DMS153 treated with DMSO at 0.1 percent for 48 hours (cell line): ENCODE data around the gene MAGI1.
"Not testable (repeated sequence)": the region's sequence is repeated elsewhere in the genome, so short reads cannot be mapped to it uniquely, and the experiment has no call there.

Source experiments
- DNase-seq: peaks from one replicate; lab custom pipeline; 2025; ENCODE audit not compliant: unreplicated experiment; lab: John Stamatoyannopoulos, UW

Gene MAGI1

DNA sequence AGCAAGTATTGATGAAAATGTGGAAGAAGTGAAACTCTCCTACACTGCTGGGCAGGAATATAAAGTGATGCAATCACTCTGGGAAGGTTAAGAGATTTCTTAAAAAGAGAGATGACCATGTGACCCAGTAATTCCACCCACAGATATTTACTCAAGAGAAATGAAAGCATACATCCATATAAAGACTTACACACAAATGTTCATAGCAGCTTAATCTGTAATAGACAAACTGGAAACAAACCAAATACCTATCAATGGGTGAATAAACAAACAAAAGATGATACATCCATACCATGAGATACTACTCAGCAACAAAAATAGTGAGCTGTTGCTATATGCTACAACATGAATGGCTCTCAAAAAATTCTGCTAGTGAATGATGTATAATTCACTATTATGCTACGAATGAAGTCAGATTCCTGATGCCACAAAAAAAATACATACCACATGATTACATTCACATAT is 463.3 kb downstream of the MAGI1 start:
- DNase-seq = no peak

DNA sequence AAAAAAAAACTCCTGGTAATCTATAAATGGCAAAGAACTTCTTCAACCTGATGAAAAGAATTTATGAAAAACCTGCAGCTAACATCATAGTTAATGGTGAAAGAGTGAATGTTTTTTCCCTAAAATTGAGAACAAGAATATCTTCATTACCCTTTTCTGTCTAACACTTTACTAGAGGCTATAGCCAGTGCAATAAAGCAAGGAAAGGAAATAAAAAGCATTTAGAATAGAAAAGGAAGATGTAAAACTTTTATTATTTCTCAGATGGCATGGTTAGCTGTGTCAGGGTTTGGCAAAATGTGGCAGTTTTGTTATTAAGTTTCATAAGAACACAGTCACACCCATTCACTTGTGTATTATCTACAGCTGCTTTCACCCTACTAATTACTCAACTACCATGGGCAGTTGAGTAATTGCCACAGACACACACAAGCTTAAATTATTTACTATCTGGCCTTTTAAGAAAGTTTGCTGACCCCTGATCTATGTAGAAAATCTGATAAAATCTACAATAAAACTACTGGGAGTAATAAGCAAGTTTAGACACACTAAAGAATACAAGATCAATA is 465.1 kb downstream of the MAGI1 start:
- DNase-seq = no peak

DNA sequence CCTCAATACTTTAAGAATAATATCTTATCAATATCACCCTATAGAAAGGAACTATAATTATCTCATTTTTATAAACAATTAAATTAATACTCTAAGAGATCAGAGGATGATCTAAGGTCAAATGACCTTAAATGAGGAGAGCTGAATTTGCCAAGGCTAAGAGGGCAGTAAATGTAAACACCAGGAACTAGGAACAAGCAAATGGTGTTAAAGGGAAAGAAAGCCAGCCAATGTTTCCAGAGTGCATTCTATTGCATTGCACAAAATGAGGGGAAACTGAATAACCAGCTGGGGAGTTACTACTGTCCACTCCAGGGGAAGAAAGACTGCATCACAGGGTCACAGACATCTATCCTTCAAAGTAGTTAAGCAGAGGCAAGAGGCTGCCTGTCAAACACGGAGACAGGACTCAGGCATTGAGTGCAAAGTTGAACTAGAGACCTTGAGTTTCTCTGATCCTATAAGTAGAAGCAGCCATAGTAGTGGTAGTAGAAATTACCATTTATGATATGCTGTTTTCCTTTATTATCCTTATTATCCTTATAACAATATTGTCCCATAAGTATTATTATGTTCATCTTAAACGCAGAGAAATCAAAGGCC is 466.4 kb downstream of the MAGI1 start:
- no peak for DNase-seq

DNA sequence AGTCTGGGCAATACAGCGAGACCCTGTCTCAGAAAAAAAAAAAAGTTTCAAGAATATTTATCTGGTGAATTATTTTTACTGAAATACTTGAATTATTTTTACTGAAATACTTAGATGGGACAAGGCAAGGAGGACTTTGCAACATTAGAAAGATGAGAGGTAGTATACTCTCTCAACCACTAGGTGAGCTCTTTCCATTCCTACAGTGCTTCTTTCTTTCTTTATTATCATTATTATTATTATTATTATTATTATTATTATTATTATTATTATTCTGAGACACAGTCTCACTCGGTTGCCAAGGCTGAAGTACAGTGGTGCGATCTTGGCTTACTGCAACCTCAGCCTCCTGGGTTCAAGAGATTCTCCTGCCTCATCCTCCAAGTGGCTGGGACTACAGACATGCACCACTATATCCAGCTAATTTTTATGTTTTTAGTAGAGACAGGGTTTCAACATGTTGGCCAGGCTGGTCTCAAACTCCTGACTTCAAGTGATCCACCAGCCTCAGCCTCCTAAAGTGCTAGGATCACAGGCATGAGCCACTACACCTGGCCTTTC is 468.8 kb downstream of the MAGI1 start:
- no peak for DNase-seq

DNA sequence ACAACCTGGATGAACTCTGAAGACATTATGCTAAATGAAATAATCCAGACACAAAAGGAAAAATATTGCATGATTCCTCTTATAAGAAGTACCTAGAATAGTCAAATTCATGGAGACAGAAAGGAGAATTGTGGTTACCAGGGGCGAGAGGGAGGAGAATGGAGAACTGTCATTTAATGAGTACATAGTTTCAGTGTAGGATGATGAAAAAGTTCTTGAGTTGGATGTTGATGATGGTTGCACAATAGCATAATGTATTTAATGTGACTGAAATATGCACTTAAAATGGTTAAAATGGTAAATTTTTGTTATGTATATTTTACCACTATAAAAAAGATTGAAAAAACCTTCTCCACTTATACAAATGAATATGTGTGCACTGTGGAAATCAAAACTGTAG is 469.6 kb downstream of the MAGI1 start:
- DNase-seq = no peak

DNA sequence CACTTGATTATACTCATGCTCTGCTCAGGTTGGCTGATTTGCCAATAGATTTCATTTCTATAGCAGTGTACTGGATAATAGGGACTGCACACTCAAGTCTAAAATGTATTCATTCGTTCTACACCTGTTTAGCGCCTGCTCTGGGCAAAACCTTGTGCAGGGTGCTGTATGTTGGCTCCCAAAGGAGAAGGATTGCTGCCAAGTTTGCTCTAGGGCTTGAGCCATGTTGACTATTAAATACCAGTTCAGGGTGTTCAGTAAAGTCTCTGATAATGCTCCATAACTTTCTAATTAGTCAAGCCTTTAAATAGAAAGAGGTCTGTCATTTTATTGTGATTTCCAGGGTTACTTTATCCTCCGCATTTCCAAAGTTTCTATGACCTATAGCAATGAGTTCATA is 470.2 kb downstream of the MAGI1 start:
- DNase-seq = no peak

DNA sequence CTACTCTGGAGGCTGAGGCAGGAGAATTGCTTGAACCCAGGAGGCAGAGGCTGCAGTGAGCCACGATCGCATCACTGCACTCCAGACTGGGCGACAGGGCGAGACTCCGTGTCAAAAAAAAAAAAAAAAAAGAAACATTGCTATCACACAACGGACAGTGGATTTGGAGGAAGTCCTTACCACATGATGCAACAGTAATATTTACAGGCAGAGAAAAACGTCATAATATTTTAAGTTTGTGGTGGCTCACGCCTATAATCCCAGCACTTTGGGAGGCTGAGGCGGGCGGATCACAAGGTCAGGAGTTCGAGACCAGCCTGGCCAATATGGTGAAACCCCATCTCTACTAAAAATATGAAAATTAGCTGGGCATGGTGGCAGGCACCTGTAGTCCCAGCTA is 473.0 kb downstream of the MAGI1 start:
- DNase-seq = not testable (repeated sequence)

DNA sequence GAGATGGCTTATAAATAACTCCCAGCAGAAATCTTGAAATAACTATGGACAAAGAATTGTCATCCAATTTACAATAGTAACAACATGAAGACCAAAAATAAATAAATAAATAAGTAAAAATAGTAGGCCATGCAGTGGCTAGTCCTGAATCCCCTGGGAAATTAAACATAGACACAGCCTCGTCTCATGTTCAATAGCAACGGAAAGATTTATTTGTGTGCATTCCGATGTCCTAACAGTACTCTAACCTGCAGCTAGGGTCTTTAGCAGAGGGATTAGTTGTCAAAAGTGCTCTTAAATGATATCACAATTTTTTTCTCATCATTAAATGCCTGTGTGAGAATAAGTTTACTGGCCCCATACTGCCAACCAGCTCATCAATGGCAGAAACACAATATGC is 474.2 kb downstream of the MAGI1 start:
- no peak for DNase-seq

DNA sequence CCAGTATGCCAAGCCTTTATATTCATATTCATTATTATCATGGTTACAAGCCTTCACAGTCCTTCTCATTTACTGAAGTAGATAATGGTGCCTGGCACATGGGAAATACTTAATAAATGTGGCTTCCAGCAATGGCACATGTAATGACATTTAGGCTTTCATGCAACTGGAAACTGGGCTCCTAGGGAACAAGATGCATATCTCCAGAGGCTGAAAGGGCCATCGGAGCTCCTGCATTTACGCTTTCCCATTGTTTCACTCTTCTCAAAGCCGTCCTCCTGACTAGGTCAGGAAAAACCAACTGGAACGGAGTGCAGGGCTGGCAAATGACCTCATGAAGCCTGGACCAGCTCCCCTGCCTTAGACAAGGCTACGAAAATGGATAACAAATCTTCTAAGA is 474.9 kb downstream of the MAGI1 start:
- DNase-seq = no peak

DNA sequence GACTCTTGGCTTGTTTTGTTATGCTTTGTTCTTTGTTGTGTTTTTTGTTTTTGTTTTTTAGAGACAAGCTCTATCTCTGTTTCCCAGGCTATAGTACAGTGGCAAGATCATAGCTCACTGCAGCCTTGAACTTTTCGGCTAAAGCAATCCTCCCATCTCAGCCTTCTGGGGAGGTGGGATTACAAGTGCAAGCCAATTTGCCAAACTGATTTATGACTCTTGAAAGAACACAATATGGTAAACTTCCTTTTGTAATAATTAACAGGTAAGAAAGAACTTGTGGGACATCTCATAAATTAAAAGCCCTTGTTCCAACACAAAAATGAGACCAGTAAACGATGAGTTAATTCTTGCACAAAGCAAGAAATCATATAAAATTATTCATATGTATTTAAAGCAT is 476.3 kb downstream of the MAGI1 start:
- no peak for DNase-seq

DNA sequence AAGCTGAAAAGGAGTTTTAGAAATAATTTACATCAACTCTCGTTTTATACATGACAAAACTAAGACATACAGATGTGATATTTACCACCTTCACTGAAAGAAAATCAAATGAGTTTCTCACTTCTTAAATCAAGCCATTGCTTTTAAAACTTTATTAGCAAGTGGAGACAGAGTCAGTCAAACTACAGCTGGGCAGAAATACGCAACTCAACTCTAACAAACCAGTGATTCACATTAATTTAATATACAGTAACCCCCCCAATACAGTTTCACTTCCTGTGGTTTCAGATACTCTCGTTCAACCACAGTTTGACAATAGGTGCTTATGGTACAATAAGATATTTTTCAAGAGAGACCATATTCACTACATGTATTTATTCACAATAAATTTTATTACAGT is 477.1 kb downstream of the MAGI1 start:
- no peak for DNase-seq

DNA sequence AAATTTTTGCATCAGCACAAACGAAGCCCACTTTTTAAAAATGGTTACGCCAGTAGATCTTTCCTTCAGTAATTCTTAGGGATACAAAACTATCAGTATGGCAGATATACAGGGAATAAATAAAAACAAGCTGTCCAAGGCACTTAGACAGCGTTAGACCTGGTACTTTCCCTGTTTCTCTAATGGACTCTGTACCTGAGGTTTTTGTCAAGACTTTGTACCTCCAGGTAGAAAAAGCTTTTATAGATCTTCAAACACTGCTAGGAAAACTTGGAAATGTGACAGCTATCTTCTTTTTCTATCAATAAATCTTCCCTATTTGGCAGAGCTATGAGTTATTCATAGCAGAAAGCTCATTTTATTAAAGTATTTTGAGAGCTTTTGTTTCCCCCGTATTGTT is 477.8 kb downstream of the MAGI1 start:
- no peak for DNase-seq

DNA sequence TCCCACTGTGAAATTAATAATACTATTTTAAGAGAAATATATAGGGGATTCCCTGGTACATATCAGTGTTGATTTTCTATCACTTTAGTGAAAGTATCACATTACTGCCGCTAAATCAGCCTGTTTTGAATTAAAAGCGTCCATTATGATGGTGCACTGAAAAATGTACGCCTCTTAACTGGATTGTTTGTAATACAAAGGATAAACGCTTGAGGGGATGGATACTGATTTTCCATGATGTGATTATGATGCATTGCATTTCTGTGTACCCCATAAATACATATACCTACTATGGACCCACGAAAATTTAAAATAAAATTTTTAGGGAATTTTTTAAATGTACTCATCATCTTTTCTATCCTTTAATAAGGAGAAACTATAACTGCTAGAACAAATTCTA is 478.6 kb downstream of the MAGI1 start:
- no peak for DNase-seq

DNA sequence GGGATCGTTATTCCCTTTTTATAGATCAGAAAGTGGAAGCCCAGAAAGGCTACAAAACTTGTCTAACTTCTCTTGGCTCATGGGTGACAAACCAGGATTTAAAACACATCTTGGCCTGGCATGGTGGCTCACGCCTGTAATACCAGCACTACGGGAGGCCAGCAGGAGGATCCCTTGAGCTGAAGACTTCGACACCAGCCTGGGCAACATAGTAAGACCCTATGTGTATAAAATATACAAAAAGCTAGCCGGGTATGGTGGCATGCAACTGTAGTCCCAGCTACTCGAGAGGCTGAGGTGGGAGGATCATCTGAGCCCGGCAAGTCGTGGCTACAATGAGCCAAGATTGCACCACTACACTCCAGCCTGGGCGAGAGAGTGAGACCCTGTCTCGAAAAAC is 479.1 kb downstream of the MAGI1 start:
- DNase-seq = no peak

DNA sequence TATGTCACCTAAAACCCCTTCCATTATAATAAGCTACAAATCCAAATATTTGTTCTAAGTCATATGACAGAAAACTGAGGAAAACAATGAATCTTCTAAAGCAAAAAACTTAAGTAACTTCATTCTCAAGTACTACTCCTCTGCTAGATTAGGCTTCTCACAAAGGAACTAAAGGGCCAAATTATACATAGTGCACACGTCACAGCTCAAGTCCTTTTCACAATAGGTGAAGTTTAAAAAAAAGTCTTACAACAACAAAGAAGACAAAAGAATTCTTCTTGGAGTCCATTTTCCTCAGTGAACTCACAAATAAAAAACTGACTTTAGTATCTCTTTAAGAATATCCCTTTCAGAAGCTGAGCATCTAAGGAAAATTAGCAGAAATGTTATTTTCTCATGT is 479.9 kb downstream of the MAGI1 start:
- no peak for DNase-seq

DNA sequence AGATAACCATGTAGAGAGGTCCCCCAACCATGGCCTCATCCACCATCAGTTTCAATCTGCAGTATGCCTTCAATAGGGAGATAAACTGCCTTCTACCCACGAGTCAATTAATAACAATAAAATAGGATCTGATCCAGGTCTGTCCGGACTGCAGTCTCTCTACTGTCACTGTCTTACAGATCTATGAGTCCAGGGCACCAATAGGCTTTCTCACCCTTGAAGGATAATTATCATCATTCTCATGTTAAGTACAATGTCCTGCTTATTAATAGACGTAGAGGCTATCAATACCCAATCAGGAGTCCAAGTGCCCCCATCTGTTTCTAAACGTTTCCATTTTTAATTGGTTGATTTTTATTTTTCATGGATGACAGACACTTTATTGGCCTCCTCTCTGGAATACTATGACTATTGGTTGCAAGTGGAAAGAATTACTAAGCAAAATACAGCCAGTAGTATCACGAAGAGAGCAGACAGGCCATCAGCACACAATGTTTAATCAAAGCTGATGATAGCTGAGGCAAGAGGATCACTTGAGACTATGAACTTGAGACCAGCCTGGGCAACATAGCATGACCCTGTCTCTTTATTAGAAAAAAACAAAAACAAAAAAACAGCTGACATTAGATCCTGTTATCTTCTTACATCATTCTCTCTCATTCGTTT is 480.7 kb downstream of the MAGI1 start:
- no peak for DNase-seq

DNA sequence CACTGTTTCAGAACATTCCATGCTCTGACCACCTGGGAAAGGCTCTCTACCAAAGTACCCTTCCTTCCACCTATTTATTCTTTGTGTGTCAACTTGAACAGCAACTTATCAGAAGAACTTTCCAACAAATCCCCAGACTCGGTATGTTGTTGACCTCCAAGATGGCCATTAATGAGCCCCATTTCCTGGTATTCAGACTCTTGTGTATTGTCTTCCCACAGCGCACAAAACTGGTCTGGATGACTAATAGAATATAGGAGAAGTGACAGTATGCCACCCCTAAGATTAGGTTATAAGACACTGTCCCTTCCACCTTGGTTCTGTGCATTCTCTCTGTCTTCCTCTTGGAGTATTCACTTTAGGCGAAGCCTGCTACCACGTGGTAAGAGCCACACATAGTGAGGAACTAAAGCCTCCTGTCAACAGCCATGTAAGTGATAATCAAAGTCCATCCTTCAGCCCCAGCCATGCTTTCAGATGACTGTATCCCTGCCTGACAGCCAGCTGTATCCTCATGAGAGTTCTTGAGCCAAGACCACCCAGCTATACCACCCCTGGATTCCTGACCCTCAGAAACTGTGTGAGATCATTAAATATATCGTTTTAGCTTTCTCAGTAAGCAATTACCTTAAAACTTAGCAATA is 481.7 kb downstream of the MAGI1 start:
- DNase-seq = no peak

DNA sequence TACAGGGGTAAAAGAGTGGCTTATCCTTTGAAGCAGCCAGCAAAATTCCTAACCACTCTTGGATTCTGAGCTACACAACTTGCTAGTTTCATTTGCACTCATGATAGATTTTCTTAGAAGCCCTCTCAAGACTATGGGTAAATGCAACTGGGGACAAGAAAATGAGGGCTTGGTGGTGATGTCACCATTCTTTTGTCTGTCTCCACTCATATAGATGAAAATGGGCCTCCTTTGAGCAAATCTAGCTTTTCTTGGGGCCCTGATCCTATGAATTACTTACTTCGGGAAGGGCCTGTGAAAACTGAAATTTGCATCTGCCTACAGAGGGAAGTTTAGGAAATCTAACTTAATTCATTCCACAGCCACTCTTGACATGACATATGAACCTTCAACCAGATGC is 486.3 kb downstream of the MAGI1 start:
- DNase-seq = no peak

DNA sequence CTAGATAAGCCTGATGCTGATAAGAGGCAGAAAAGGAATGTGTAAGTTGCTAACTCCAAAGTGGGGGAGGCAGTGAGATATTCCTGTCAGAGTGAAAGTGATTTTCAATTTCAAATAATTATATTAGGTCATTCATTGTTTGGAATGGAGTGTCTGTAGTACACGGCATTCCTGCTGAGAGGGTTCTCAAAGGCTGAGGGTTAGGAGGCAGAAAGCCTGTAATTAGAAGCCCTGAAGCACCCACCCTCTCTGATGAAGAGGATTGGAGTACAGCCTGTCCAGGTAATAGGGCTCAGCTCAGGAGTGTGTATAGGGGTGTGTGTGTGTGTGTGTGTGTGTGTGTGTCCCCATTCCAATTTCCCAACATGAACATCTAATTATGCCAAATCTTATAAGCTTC is 486.8 kb downstream of the MAGI1 start:
- DNase-seq = no peak

DNA sequence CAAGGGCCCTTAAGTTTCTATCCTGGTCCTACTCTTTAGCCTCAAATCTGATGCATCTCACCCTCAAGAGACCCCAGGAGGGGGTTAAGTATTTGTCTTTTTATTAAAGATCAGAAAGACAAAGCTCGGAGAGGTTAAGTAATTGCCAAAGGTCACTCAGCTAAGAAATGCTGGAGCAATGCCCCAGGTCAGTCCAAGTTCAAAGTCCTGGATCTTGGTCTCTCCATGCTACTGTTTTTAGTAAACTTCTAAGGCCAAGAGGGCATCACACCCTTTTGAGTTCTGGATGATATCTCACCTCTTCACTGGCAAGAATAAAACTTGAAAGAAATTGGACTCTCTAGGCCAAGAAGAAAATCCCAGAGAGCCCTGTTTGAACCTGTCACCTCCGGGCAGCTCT is 488.6 kb downstream of the MAGI1 start:
- DNase-seq = no peak

DNA sequence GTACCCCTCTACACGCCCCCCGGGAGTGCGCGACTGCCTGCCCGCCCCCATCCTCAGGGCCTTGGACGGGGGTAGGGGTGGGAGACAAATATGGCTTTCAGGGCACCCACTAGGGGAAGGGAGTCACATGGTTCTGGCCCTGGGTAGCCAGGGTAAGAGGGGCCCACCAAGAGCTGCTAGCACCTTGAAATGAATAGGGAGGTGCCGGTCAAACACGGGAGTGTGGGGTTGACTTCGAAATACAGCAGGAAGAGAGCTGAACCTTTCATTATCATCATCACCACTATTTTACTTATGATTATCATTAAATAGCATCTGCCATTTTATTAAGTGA is 489.1 kb downstream of the MAGI1 start:
- no peak for DNase-seq
